ENCODE data around the gene EDAR.

GRCh38 chr2:108943751-108944150, 45.3 kb downstream of the EDAR start:
- TF ChIP-seq E2F6 (IDR thresholded peaks at IDR 0.05; ENCODE audit: borderline replicate concordance in 1 of 2, extremely low read depth in 1 of 2, insufficient read depth in 1 of 2, insufficient read length in 1 of 2, low read depth in 1 of 2, low read length in 1 of 2, poor library complexity in 1 of 2, severe bottlenecking in 1 of 2) (no peak), CHD4 (IDR thresholded peaks at IDR 0.05; ENCODE audit: insufficient read depth, insufficient replicate concordance, low read depth, low read length, poor library complexity, severe bottlenecking) (no peak), ZNF57 (CRISPR knock-in tag; IDR thresholded peaks at IDR 0.05) (no peak)

All from K562 (cell line).